HG02981 (cell line): ENCODE measurements around the gene LPO.

Experiments
- ATAC-seq: cut with Tn5 transposase; IDR thresholded peaks from one replicate; pipeline ENCODE4 v1.9.1; 2021; ENCODE audit warnings: mild to moderate bottlenecking, moderate library complexity; ENCODE audit not compliant: unreplicated experiment

LPO gene

GRCh38 chr17:58277107-58277801, 38.9 kb downstream of the LPO start:
- ATAC-seq: no peak

DNA sequence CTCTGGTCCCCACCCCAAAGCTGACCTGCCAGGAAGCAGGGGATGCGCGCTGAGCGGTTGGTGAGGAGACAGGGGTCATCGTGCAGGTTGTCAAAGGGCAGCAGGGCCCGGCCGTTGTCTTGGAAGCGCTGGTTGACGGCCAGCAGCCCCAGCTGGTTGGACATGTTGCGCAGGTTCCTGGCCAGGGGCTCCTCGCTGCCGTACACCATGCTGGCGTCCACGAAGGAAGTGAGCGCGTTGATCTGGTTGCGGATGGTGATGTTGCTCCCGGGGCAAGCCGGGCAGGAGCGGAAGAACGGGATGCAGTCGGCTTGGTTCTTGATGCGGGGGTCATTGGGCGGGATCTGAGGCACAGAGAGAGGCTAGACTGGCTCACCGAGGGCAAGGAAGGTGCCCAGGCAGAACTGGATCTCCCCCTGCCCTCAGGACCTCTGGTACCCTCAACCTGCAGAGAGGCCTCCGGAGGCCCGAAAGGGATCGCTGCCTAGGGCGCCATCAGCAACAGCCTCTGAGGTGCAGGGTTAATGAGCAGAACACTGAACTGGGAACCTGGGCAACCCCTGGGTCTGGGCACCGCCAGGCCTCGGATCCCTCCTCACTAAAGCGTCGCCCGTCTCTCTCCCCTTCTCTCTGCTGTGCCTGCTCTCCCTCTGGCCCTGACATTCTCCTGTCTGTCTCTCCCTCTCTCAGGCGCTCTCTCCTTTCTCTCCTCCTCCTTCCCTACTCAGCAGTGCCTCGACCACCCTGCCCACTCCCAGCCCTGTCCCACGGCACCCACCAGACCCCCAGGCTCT, 39.6 kb downstream of the LPO start:
- no peak for ATAC-seq

GRCh38 chr17:58278661-58279015, 40.3 kb downstream of the LPO start:
- ATAC-seq: no peak

DNA sequence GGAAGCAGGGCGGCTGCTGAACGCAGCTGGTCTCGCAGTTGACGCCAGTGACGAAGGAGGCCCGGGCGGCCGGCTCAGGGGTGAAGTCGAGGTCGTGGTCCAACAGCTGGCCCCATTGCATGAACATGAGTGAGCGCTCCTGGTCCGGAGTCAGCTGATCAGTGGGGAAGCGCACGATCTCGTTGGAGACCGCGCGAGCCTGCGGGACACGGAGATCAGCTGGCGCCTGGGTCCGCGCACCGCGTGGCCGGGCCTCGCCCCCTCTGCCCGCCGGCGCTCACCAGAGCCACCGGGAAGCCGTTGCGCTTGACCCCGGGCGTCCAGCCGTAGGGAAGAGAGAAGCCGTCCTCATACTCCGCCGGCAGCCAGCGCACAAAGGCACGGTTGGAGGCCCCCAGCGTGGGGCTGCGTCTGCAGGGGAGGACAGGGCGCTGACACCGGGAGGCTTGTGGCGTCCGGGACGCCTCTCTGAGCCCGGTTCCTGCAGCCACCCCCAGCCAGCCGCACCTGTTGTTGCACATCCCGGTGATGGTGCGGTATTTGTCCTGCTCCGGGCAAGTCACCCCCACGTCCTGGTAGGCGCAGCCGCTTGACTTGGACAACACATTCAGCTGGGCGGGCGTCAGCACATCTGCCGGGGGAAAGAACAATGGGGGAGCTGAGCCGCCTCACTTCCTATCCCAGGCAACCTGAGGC, 40.8 kb downstream of the LPO start:
- no peak for ATAC-seq

GRCh38 chr17:58279736-58280479, 41.5 kb downstream of the LPO start:
- no peak for ATAC-seq

DNA sequence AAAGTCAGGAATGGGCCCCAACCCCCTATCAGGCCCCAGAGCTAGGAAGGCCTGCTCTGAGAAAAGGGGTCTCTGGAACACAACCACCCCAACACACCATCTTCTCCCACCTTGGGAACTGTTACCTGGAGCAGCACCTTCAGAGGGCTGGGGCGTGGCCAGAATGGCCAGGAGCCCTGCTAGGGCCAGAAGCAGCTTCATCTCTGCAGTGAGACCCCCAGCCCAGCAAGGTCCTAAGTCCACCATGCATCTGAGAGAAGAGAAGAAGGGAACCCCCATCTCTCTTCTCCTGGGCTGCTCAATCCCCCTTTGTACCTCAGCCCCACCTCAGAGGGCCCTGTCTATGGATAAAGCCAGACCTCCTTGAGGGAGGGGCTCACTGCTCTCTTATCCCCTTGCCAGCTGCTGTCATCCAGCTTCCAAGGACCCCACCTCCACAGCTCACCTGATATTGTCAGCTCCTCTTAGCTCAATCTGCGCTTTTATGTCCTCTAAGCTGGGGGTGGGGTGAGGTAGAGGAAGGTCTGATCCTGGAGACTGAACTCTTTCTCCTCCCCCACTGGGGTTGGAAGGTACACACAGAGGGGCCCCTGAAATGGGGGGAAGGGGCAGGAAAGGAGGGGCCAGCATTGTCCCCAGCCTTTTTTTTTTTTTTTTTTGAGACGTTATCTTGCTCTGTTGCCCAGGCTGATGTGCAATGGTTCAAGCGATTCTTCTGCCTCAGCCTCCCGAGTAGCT, 42.3 kb downstream of the LPO start, which contains the start of gene MPO:
Gene MPO (minus strand): TSS at position 456 of the 738 bp plus-strand sequence. CDS start 177 bp downstream, at position 279.
- no peak for ATAC-seq

- no peak for ATAC-seq
These were observed 43.2 kb downstream of the LPO start for GRCh38 chr17:58281511-58282011.

GRCh38 chr17:58282442-58282841, 44.1 kb downstream of the LPO start:
- ATAC-seq: no peak

- ATAC-seq: no peak
These were observed 45.6 kb downstream of the LPO start for GRCh38 chr17:58283674-58284612.

GRCh38 chr17:58284613-58285421, 46.4 kb downstream of the LPO start:
- ATAC-seq: no peak

DNA sequence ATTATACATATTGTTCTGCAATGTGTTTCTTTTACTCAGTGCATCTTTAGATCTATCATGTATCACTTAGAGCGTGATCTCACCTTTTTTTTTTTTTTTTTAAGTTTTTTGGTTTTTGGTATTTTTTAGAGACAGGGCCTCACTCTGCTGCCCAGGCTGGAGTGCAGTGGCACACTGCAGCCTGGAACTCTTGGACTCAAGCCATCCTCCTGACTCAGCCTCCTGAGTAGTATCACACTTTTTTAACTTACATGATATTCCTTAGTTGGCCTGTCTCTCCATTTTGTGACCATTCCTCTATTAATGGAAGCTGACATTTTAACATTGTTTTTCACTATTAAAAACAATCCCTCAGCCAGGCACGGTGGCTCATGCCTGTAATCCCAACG, 47.0 kb downstream of the LPO start:
- ATAC-seq: no peak

DNA sequence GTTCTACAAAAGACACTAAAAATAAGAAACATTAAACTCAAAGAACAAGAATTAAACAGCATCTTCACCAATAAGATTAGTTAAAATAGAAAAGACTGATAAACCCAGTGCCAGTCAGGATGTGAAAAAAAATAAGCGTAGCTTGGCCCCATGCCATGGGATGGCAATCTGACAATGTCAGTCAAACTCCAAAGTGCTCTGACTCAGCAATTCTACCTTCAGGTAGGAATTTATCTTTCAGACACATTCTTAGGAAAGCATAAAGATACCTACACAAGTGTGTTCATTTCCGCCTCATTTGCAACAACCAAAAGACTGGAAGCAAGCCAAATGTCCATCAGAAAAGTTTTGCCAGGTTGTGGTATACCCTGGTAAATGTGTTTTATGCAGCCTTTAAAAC, 51.5 kb downstream of the LPO start:
- no peak for ATAC-seq

GRCh38 chr17:58291246-58291645, 52.9 kb downstream of the LPO start:
- no peak for ATAC-seq

- no peak for ATAC-seq
These were observed 55.6 kb downstream of the LPO start for GRCh38 chr17:58294034-58294433.

GRCh38 chr17:58300336-58300735, 62.0 kb downstream of the LPO start:
- ATAC-seq: no peak

DNA sequence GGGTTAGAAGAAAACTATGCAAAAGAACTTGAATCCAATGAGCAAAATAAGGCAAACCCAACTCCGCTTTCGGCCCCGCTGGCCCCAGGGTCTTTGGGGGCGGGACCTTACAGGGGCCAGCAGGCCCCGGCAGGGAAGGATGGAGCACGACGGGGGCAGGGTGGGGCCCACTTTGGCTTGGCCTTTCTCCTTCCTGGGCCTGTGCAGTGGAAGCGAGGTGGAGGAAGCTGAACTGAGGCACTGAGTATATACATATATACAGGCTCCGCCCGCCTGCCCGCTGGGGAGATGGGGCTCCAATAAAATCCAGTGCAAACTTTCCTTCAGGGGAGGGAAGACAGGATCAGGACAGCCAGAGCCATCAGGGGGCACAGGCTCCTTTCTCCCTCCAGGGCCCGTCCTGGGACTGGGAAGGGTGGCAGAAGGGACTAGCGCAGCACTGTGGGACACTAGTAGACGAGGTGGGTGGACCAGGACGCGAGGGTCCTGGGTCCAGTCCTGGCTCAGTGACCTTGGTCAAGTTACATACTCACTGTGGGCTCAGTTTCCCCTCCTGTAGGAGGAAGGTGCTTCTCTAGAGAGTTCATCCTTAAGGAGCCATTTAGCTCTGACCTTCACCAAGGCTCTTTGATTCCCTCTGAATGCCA, 63.2 kb downstream of the LPO start:
- ATAC-seq: no peak

DNA sequence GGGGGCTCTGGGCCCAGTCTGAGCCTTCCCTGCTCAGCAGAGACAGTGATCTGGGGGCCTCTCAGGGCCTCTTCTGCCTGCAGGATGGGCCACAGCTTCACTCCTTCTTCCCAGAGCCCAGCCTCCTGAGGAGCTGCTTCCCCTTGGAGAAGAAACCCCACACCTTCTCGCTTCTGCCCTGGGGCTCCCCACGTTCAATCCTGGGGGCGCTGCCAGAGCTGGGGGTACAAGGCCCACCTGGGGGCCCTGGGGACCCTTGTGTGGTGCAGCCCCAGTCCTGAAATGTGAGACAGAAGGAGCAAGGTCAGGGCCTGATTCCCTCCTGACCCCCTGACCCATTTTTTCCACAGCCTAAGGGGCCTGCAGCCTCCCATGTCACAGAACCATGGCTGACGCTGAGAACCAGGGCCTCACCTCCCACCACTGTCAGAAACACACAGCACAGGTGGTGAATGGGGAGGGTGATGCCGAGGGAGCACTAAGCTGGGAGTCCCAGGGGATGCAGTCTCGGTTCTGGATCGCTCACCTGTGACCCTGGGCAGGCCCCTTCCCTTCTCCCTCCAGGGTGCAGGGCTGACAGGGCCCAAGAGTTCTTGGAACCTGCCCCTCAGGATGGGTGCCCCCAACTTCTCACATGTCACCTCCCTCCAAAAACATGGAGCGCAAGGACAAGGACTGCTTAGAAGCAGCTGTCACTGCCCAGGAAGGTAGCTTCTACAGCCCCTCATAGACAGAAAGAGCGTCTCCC, 64.0 kb downstream of the LPO start:
- ATAC-seq: no peak
